GM21381 (cell line): ENCODE data around the gene TBC1D9.

ENCODE experiments used
- ATAC-seq: cut with Tn5 transposase; IDR thresholded peaks from one replicate; pipeline ENCODE4 v1.9.1; 2021; ENCODE audit warnings: mild to moderate bottlenecking, moderate library complexity; ENCODE audit not compliant: unreplicated experiment

TBC1D9 gene

DNA sequence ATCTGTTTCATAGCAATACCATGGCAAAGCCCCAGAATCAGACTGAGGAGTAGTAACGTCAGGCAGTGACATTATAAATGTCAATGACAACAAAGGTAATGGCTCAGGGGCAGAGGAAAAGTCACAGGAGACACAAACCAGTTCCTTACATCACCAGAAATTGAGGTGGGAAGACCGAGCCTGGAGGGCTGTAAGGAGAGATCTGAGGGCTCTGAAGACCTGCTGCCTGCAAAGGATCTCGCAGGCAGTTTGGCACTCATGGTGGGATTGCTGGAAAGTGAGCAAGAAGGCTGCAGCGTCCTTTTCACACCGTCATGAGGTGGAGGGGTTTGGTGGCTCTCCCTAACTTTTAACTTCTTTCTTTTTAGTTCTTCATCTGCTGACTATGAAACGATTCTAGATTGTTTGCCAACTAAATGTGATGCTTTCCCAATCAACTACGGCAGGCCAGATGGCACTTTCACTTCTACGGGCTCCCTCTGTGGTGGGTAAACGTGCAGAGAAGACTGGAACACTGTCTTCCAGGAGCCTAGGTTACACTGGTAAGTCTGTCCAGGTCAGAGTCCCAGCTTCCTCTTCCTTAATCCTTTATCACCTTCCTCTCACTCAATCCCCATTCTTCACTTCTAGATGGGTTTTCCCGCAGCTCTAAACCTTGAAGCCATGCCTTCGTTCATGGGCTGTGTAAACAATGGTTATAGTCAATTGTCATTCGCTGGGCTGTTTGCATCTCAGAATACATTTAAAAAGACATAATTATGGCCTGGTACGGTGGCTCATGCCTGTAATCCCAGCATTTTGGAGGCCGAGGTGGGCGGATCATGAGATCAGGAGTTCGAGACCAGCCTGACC lies 58.2 kb downstream of the TBC1D9 start:
- no peak for ATAC-seq

DNA sequence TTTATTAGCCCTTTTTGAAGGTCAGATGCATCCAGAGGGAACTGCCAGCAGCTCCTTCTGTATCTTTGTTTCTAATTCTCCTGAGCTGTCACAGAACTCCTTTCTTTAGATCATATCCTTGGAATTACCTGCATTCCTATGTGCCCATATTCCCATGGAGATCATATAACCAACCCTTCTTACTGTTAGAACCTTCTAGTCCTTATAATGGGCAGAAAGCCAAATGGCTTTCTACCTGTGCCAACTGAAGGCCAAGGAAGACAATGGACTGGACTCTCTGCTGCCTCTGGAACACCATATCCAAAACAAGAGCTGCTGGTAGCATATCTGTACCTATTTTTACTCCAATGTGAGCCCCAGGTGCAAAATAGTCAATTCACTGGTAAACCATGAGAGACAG lies 60.7 kb downstream of the TBC1D9 start:
- no peak for ATAC-seq

DNA sequence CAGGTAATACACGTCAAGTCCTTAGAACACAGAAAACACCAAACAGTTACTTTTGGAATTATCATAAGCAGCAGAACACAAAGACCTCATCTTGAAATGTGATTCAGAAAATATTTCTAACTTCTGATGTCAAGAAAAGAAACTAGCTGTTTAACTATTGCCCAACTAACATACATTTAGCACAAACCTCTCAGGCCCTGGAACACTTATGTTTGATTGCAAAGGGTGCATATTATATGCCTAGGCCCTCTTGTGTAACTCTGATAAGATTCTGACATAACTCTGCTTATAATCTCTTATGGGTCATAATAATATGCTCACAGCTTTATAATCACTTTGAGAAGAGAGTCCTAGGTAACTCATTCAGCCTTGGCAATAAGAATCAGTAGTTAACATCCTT lies 62.6 kb downstream of the TBC1D9 start:
- ATAC-seq: no peak

DNA sequence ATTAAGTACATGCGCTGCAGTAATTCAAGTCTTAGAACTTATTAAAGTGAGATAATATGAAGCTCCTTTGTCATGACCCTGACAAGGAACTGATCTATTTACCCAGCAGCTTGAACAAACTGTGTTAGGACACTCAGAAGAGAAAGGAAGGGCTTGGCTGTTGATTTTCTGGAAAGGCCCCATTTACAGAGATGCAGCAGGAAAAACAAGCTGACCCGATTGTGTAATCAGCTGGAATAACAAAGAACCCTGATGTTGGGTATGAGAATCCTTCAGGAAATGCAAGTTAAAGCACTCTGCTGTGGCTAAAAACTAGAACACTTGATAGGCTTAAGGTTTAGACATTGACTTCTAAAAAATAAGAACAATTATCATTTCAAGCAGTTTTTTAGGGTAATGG lies 64.8 kb downstream of the TBC1D9 start:
- ATAC-seq: no peak

DNA sequence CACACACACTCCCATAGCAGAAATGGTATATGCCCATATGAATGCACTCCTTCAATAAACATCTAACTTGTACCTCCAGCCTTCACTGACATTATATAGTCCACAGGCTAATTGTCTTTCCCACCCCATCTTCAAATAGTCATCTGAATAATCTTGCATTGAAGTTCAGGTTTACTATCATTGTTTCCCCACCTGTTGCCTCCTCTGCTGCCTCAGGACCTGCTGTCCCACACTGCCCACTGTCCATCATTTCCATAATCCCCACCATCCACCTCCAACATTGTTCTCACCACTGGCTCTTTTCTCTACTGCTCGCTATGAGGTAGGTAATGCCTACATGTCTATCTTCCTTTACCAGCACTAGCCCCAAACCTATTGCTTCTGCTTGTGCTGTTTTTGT lies 66.1 kb downstream of the TBC1D9 start:
- no peak for ATAC-seq

DNA sequence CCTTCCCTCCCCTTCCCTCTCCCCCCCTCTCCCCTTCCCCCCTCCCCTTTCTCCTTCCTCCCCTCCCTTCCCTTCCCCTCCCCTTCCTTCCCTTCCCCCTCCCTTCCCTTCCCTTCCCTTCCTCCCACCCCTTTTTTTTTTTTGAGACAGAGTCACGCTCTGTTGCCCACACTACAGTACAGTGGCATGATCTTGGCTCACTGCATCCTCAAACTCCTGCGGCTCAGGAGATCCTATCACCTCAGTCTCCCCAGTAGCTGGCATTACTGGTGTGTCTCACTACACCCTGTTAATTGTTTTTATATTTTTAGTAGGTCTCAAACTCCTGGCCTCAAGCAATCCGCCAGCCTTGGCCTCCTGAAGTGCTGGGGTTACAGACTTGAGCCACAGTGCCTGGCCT lies 66.6 kb downstream of the TBC1D9 start:
- no peak for ATAC-seq

DNA sequence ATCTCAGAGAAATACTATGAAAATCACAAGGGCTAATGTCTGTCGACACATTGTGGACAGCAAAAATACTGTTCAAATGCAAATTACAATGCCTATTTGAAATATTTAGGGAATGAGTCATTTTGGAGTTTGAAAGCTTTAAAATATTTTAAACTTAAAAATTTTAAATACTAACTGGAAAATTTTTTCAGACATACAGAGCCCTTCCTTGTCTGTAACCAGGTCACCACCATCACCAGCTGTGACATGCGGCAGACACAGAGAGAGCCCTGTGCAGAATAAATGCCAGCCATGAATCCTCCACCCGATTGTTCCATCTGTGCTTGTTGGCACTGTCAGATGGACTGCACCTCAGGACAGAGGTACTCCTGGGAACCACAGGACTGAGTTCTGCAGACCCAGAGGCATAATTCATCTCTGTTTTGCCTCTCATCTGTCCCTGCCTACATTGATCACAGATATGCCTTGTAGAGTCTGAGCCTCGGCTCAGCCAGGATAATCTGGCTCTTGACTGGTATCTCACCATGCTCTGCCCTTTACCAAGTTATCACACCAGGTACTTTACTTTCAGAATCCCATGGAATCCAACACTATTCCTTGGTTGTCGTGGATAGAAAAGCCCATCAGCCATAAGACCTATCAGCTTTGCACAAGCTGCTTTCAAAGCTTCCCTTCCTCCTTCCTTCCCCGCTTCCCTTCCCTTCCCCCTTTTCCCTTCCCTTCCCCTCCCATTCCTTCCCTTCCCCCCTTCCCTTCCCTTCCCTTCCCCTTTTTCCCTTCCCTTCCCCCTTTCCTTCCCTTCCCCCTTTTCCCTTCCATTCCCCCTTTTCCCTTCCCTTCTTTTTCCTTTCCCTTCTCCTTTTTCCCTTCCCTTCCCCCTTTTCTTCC lies 67.2 kb downstream of the TBC1D9 start:
- ATAC-seq: no peak

DNA sequence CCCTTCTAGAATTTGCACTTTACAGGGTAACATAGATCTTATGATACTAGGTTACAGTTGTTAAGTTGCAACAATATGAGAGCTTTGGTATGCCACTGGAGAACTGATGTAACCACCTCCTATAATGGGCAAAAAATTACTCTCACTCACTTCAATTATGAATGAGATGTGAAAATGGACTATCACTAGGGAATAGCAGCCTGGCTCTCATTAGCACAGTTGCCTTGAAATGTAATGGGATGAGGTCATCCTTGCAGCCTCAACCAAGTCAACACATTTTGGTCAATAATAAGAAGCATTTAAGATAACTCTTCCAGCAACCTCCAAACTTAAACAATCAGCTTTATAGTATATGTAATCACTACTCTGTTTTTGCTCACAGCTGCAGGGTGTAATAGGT lies 69.4 kb downstream of the TBC1D9 start:
- ATAC-seq: no peak

DNA sequence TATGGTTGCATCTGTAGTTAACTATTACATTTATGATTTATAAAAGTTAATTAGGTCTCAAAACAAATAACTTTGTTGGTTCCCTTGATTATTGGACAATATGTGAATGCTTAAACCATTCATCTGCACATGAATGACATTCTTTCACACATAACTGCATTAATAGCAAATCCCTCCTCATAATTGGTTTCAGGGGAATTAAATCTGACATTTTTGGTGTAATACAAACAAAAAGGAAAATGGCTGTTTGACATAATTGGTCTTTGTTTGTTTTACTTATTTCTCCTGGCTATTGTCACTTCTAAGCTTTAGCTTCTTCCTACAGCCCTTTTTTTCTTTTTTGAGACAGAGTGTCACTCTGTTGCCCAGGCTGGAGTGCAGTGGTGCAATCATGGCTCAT lies 71.9 kb downstream of the TBC1D9 start:
- ATAC-seq: no peak

DNA sequence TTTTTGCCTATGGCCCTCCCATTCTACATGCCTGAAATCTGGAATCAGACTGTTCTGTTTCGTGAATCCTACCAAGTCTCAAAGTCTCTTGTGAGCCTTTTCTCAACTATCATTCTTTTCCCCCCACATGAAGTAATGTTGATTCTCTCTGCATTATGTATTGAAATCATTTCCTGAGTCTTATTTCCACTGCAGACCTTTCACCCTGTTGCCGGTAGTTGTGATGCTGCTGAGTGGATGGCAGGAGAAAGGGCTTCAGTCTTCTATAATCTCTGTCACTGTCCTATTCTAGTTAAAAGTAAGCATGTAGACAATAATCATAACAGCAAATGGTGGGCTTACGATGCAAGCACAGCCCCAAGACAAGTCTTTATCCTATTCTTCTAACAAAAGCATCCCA lies 75.0 kb downstream of the TBC1D9 start:
- ATAC-seq: no peak

DNA sequence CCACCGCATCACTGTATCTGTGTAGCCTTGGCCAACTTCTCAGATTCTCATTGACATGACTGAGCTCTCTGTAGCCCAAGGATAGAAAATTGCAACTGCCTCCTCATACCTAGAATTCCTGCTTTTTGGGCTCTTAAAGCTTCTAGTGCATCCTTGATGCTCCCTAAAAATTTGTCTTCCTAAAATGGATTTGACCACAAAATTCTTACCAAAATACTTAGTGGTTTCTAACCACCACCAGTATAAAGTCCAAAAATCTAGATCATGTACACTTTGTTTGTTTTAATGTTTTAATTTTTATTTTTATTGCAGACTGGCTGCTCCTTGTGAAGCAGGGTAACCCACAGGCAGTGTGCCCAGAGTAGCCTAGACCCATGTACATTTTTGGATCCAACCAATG lies 75.5 kb downstream of the TBC1D9 start:
- no peak for ATAC-seq

DNA sequence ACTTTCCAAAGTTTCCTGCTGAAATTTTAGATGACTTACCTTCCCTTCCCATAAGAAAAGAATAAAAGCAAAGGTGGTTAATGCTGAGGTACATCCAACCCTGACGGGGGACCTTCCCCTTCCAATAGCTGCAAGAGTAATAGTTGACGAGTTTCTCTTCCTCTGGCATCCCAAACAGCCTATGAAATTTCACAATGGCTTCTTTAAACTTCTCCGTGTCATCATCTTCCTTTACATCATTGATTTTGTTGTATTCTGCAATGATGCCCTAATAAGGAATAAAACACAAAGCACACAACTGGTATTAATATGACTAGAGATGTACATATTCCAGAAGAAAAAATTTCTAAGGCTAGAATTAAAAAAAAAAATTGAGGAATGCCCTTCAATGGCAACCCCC lies 76.6 kb downstream of the TBC1D9 start:
- ATAC-seq: no peak

DNA sequence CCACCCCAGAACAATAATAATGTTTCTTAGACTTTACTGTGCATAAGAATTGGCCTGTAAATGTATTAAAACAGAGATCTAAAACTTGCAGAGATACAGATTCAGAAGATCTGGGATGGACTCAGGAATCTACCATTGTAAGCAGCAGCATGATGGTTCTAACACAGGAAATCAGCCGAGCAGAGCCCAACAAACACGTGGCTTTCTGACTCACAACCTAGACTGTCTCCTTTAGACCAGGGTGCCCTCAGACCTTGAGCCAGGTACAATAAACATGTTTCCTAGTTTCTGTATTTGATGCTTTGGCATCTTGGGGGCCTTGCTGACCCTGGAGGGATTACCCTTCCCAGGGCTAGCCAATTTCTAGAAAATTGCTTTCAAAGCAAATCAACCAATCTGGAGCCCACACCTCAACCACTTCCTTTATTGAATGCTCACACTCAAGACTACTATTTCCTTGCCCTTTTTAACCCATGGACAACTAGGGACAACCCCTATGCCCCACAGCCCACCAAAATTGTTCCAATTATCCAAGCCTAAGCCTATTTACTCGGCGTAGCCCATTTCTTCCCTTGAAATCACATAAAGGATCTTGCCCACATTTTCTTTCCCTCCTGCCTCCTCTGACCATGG lies 80.5 kb downstream of the TBC1D9 start:
- ATAC-seq: no peak

DNA sequence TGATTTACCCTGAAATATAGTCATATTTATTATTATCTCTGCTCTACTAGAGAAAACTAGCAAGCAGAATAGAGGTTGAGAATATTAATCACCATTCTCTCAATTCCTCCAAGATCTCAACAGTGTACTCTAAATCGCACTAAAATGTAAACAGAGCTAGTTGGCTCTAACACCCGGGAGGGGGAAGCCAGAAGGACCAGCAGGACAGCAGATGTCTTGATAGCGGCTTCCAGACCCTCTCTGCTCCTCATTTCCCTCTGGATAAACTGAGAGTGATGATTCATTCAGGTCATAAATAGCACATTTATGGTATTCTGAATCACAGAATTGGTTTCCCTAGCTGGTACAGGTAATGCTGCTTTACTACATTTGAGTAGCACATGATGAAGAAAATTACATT lies 82.5 kb downstream of the TBC1D9 start:
- no peak for ATAC-seq

DNA sequence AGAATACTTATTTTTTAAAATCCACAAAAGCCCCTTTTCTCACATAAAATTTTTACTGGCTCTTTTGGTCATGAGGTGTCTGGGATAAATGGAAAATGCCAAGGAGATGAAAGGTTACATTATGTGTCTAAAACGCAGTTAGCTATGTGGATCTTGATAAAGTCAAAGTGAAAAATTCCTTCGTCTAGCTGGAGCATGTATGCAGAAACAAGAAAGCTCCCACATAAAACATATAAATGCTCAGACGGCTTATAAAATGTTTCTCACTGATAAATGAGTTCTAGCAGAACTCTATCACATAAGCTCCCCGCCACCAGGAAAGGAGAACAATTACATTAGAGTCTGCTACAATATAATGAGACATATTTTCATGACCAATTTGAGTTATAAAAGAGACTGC lies 83.8 kb downstream of the TBC1D9 start:
- no peak for ATAC-seq

DNA sequence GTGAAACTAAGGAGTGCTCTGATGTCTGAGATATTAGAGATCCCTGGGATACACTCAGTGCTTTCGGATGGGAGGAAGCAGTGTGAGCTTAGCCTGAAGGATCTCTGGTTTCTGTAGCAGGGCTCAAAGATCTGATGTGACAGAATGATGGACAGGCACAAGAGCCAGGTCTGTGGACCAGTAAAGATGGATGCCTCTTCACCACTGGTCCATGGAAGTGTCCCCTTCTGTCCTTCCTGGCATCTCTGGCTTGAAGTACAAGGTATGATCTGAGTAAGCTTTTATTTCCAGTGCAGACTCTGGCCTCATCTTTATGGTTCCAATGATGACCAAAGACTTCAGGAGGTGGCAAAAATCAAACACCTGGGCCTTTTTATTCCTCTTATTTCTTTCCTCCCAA lies 88.1 kb downstream of the TBC1D9 start:
- ATAC-seq: no peak

DNA sequence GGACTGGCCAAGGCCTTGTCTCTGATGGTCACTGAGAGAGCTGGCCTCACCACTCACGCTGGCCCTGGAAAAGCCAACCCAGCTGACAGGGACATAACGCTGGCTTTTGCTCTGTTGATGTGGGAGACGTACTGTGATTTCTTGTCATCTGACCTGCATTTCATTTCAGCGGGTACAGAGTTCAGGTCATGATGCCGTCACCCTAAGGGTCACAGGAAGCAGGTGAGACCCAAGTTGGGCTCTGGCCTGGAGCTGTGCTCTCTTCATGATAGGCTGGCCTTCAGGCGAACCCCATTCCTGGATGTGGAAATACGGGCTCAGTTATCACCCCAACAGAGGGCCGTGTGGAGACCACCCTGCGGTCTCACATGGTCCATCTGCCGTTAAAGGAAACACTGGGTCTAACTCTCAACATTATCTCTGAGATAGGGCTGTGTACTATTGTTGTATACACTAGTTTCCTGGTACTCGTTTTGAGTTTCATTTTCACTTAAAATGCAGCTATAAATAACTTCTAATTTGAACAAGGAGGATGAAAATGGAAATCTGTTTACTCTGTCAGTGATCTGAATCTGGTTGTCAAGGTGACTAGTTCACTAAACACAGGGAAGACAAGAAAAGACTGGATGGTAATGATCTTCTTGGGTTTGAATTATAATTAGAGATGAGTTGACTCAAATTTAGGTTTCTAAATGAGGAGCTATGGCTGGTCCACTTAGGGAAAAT lies 89.1 kb downstream of the TBC1D9 start:
- no peak for ATAC-seq

DNA sequence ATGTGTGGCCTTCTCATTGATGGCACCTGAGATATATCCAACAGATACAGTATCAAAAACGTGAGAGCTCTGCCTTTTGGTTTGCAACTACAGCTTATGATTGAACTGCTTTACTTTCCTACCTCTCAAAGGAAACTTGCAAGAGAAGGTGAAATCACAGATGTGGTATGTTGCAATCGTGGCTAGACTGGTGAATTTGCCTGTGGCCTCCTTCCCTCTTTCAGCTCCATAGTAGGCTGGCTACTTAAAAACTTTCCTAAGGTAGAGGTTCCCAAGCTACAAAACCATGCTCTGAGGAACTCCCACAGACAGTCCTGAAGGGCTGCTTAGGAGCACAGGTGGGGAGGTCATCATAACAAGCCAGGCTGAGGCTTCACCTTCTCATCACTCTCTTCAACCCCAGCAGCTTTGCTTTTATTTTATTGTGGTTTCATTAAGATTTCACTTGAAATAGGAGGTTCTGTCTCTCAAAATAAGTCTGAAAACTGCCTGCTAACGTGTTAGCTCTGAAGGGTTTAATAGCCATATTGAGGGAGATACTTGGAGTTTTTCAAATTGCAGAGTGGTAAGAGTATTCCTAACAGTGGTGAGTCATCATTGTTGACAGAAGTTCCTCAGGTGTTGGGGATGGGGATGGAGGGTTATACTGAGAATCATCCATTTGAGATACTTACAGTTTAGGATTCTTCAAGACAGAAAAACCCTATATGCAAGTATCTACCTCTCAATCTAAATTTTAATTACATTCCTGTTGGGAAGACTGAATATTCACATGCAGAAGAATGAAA lies 93.9 kb downstream of the TBC1D9 start:
- ATAC-seq: no peak

DNA sequence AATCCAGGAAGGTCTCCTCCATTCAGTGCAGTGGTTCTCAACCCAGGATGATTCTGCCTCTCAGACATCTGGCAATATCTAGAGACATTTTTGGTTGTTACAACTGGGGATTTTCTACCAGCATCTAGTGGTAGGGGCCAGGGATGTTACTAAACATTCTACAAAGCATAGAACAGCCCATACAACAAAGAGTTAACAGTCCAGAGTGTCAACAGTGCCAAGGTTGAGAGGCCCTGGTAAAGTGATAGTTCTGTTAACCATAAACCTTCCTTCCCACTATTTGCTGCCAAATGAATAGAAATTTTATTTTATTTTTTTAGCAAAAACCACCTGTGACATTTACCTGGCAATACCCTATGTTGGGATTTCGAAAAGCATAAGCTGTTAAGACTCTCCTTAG lies 94.6 kb downstream of the TBC1D9 start:
- ATAC-seq: no peak
